SK-N-SH treated with all-trans-retinoic acid at 6 μM for 48 hours (cell line): ENCODE data around the gene TMEM14A.

Source experiments
- ATAC-seq: fragments of 200-7000 bp; cut with Tn5 transposase; 3 replicates; pipeline ENCODE4 v1.9.1; 2020; ENCODE audit warnings: mild to moderate bottlenecking, moderate library complexity
- ARNTL ChIP-seq: fragments of 450-650 bp; formaldehyde crosslinking; IDR thresholded peaks from 2 replicates; pipeline ENCODE4 v1.5.0; 2020; ENCODE audit warnings: low read depth, mild to moderate bottlenecking, moderate library complexity, borderline replicate concordance
- BACH2 ChIP-seq: fragments of 250-450 bp; sonication (Bioruptor Pico); IDR thresholded peaks from 2 replicates; pipeline ENCODE4 v1.9.0; 2021; ENCODE audit warnings: mild to moderate bottlenecking, borderline replicate concordance
- CSDC2 ChIP-seq: fragments of 250-450 bp; sonication (Bioruptor Pico); IDR thresholded peaks from 2 replicates; pipeline ENCODE4 v1.5.0; 2020; ENCODE audit warnings: mild to moderate bottlenecking, moderate library complexity
- ESRRG ChIP-seq: fragments of 250-450 bp; sonication (Bioruptor Pico); IDR thresholded peaks from 2 replicates; pipeline ENCODE4 v1.6.1; 2021; ENCODE audit warnings: mild to moderate bottlenecking
- GLIS3 ChIP-seq: fragments of 250-450 bp; sonication (Bioruptor Pico); IDR thresholded peaks from 2 replicates; pipeline ENCODE4 v1.5.0; 2020; ENCODE audit warnings: mild to moderate bottlenecking, moderate library complexity
- ISL1 ChIP-seq: fragments of 250-450 bp; sonication (Bioruptor Pico); IDR thresholded peaks from 2 replicates; pipeline ENCODE4 v2.1.2; 2022; ENCODE audit warnings: mild to moderate bottlenecking, moderate library complexity
- OSR1 ChIP-seq: fragments of 250-450 bp; sonication (Bioruptor Pico); IDR thresholded peaks from 2 replicates; pipeline ENCODE4 v1.8.0; 2022; ENCODE audit warnings: moderate library complexity, mild to moderate bottlenecking, inconsistent platforms
- PPARA ChIP-seq: fragments of 250-450 bp; sonication (Bioruptor Pico); IDR thresholded peaks from 2 replicates; pipeline ENCODE4 v1.5.0; 2020; ENCODE audit warnings: mild to moderate bottlenecking, borderline replicate concordance
- RARB ChIP-seq: fragments of 250-450 bp; sonication (Bioruptor Pico); IDR thresholded peaks from 2 replicates; pipeline ENCODE4 v1.8.0; 2021; ENCODE audit warnings: mild to moderate bottlenecking, moderate library complexity
- SNAI2 ChIP-seq: fragments of 250-450 bp; sonication (Bioruptor Pico); IDR thresholded peaks from 2 replicates; pipeline ENCODE4 v1.5.0; 2020; ENCODE audit warnings: mild to moderate bottlenecking, moderate library complexity
- TCF4 ChIP-seq: fragments of 250-450 bp; sonication (Bioruptor Pico); IDR thresholded peaks from 2 replicates; pipeline ENCODE4 v1.8.0; 2021; ENCODE audit warnings: mild to moderate bottlenecking, moderate library complexity, borderline replicate concordance
- TOX ChIP-seq: fragments of 250-450 bp; sonication (Bioruptor Pico); IDR thresholded peaks from 2 replicates; pipeline ENCODE4 v1.8.0; 2021; ENCODE audit warnings: mild to moderate bottlenecking, moderate library complexity, borderline replicate concordance
- ZC3H10 ChIP-seq: fragments of 250-450 bp; sonication (Bioruptor Pico); IDR thresholded peaks from 2 replicates; pipeline ENCODE4 v1.5.1; 2021; ENCODE audit warnings: mild to moderate bottlenecking, moderate library complexity
- ZFP3 ChIP-seq: fragments of 250-450 bp; sonication (Bioruptor Pico); IDR thresholded peaks from 2 replicates; pipeline ENCODE4 v1.5.0; 2020; ENCODE audit warnings: mild to moderate bottlenecking, moderate library complexity
- ZFP30 ChIP-seq: fragments of 450-650 bp; formaldehyde crosslinking; IDR thresholded peaks from 2 replicates; pipeline ENCODE4 v1.5.0; 2022; ENCODE audit warnings: mild to moderate bottlenecking, moderate library complexity
- ZNF565 ChIP-seq: fragments of 450-650 bp; formaldehyde crosslinking; conservative IDR thresholded peaks from 2 replicates; pipeline ENCODE4 v1.5.0; 2020; ENCODE audit warnings: low read depth, mild to moderate bottlenecking, moderate library complexity
- ZNF70 ChIP-seq: fragments of 450-650 bp; formaldehyde crosslinking; IDR thresholded peaks from 2 replicates; pipeline ENCODE4 v1.5.0; 2020; ENCODE audit warnings: mild to moderate bottlenecking, moderate library complexity
- ZNF8 ChIP-seq: fragments of 450-650 bp; formaldehyde crosslinking; IDR thresholded peaks from 2 replicates; pipeline ENCODE4 v1.5.0; 2020; ENCODE audit warnings: mild to moderate bottlenecking, moderate library complexity
- TF ChIP-seq, protein P1 (sequence below): fragments of 250-450 bp; sonication (Bioruptor Pico); IDR thresholded peaks from 2 replicates; pipeline ENCODE4 v1.5.1; 2020; ENCODE audit warnings: low read depth, mild to moderate bottlenecking, moderate library complexity
- TF ChIP-seq, protein P2 (sequence below): fragments of 250-450 bp; sonication (Bioruptor Pico); IDR thresholded peaks from 2 replicates; pipeline ENCODE4 v1.5.1; 2021; ENCODE audit warnings: mild to moderate bottlenecking, moderate library complexity
- TF ChIP-seq, protein P3 (sequence below): fragments of 250-450 bp; sonication (Bioruptor Pico); IDR thresholded peaks from 2 replicates; pipeline ENCODE4 v1.8.0; 2020; ENCODE audit warnings: mild to moderate bottlenecking, moderate library complexity, borderline replicate concordance
- TF ChIP-seq, protein P4 (sequence below): fragments of 250-450 bp; sonication (Bioruptor Pico); IDR thresholded peaks from 2 replicates; pipeline ENCODE4 v1.8.0; 2021; ENCODE audit warnings: low read depth, mild to moderate bottlenecking, moderate library complexity, borderline replicate concordance
- TF ChIP-seq, protein P5 (sequence below): fragments of 250-450 bp; sonication (Bioruptor Pico); IDR thresholded peaks from 2 replicates; pipeline ENCODE4 v1.5.0; 2020; ENCODE audit warnings: mild to moderate bottlenecking, moderate library complexity

The TMEM14A gene

DNA sequence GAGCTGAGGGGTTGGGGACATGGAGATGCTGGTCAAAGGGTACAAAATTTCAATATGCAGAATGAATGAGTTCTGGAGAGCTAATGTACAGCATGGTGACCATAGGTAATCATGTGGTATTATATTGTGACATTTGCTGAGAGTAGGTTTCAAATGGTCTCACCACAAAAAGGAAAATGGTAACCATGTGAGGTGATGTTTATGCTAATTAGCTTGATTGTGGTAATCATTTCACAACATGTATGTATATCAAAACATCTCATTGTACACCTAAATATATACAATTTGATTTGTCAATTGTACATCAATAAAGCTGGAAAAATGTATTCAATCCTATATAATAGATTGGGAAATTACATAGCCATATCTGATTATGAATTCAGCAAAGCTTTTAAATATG lies 29.5 kb upstream of the TMEM14A start:
- no peak for TF ChIP-seq PPARA
- TF ChIP-seq TOX: no peak
- no peak for TF ChIP-seq ARNTL (CRISPR knock-in tag)
- no peak for TF ChIP-seq SNAI2 (CRISPR knock-in tag)
- TF ChIP-seq ZFP3 (CRISPR knock-in tag): no peak
- ATAC-seq: no peak

DNA sequence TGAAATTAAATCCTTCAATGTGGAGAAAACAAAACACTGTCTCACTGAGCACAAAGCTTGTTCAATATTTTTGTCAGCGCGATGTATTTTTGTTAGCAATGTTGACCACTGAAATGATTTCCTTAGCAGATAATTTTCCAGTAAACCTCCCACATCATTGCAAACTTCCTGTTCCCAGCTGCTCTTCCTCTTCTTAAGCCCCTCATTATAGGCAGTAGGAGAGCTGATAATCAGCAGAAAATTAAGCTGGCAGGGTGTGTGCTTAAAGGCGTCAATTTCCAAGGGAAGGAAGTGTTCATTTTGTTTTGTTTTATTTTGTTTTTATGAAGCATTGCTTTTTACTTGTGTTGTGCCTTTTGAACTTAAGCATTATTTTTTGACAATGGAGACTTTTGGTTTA lies 29.1 kb upstream of the TMEM14A start:
- TF ChIP-seq ARNTL (CRISPR knock-in tag): no peak
- TF ChIP-seq ZFP3 (CRISPR knock-in tag): no peak
- no peak for TF ChIP-seq ZC3H10 (CRISPR knock-in tag)
- TF ChIP-seq CSDC2 (CRISPR knock-in tag): no peak
- no peak for TF ChIP-seq GLIS3 (CRISPR knock-in tag)
- TF ChIP-seq, protein P1, sequence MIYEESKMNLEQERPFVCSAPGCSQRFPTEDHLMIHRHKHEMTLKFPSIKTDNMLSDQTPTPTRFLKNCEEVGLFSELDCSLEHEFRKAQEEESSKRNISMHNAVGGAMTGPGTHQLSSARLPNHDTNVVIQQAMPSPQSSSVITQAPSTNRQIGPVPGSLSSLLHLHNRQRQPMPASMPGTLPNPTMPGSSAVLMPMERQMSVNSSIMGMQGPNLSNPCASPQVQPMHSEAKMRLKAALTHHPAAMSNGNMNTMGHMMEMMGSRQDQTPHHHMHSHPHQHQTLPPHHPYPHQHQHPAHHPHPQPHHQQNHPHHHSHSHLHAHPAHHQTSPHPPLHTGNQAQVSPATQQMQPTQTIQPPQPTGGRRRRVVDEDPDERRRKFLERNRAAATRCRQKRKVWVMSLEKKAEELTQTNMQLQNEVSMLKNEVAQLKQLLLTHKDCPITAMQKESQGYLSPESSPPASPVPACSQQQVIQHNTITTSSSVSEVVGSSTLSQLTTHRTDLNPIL (CRISPR knock-in tag): no peak
- TF ChIP-seq ISL1: no peak
- no peak for TF ChIP-seq PPARA
- TF ChIP-seq, protein P2, sequence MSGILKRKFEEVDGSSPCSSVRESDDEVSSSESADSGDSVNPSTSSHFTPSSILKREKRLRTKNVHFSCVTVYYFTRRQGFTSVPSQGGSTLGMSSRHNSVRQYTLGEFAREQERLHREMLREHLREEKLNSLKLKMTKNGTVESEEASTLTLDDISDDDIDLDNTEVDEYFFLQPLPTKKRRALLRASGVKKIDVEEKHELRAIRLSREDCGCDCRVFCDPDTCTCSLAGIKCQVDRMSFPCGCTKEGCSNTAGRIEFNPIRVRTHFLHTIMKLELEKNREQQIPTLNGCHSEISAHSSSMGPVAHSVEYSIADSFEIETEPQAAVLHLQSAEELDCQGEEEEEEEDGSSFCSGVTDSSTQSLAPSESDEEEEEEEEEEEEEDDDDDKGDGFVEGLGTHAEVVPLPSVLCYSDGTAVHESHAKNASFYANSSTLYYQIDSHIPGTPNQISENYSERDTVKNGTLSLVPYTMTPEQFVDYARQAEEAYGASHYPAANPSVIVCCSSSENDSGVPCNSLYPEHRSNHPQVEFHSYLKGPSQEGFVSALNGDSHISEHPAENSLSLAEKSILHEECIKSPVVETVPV: no peak
- TF ChIP-seq TOX: no peak
- TF ChIP-seq, protein P3, sequence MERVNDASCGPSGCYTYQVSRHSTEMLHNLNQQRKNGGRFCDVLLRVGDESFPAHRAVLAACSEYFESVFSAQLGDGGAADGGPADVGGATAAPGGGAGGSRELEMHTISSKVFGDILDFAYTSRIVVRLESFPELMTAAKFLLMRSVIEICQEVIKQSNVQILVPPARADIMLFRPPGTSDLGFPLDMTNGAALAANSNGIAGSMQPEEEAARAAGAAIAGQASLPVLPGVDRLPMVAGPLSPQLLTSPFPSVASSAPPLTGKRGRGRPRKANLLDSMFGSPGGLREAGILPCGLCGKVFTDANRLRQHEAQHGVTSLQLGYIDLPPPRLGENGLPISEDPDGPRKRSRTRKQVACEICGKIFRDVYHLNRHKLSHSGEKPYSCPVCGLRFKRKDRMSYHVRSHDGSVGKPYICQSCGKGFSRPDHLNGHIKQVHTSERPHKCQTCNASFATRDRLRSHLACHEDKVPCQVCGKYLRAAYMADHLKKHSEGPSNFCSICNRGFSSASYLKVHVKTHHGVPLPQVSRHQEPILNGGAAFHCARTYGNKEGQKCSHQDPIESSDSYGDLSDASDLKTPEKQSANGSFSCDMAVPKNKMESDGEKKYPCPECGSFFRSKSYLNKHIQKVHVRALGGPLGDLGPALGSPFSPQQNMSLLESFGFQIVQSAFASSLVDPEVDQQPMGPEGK (CRISPR knock-in tag): no peak
- TF ChIP-seq TCF4 (CRISPR knock-in tag): no peak
- TF ChIP-seq ESRRG: no peak
- TF ChIP-seq SNAI2 (CRISPR knock-in tag): no peak
- TF ChIP-seq ZNF8 (CRISPR knock-in tag): no peak
- TF ChIP-seq RARB (CRISPR knock-in tag): no peak
- no peak for TF ChIP-seq ZNF70 (CRISPR knock-in tag)
- no peak for TF ChIP-seq ZNF565 (CRISPR knock-in tag)
- TF ChIP-seq ZFP30 (CRISPR knock-in tag): no peak
- TF ChIP-seq, protein P4, sequence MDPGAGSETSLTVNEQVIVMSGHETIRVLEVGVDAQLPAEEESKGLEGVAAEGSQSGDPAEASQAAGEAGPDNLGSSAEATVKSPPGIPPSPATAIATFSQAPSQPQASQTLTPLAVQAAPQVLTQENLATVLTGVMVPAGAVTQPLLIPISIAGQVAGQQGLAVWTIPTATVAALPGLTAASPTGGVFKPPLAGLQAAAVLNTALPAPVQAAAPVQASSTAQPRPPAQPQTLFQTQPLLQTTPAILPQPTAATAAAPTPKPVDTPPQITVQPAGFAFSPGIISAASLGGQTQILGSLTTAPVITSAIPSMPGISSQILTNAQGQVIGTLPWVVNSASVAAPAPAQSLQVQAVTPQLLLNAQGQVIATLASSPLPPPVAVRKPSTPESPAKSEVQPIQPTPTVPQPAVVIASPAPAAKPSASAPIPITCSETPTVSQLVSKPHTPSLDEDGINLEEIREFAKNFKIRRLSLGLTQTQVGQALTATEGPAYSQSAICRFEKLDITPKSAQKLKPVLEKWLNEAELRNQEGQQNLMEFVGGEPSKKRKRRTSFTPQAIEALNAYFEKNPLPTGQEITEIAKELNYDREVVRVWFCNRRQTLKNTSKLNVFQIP (CRISPR knock-in tag): no peak
- ATAC-seq: no peak

DNA sequence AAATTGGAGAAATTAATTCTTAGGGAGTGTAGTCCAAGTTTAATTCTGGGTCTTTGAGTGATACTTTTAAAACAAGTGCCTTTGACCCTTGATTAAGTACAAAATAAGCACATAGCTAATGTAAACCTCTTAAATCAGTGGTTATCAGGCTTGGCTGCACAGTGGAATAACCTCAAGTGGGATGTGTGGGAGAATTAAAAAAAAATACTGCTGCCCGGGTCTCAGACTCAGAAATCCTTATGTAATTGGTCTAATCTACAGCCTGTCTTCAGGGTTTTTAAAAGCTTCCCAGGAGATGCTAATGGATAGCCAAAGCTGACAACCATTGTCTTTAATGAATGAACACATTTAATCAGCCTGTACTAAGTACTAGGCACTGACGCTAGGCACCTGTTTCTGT lies 28.5 kb upstream of the TMEM14A start:
- no peak for ATAC-seq
- no peak for TF ChIP-seq ARNTL (CRISPR knock-in tag)
- no peak for TF ChIP-seq ZFP30 (CRISPR knock-in tag)
- no peak for TF ChIP-seq PPARA
- TF ChIP-seq ZC3H10 (CRISPR knock-in tag): no peak
- TF ChIP-seq, protein P3 (CRISPR knock-in tag): no peak
- no peak for TF ChIP-seq TCF4 (CRISPR knock-in tag)
- TF ChIP-seq, protein P5, sequence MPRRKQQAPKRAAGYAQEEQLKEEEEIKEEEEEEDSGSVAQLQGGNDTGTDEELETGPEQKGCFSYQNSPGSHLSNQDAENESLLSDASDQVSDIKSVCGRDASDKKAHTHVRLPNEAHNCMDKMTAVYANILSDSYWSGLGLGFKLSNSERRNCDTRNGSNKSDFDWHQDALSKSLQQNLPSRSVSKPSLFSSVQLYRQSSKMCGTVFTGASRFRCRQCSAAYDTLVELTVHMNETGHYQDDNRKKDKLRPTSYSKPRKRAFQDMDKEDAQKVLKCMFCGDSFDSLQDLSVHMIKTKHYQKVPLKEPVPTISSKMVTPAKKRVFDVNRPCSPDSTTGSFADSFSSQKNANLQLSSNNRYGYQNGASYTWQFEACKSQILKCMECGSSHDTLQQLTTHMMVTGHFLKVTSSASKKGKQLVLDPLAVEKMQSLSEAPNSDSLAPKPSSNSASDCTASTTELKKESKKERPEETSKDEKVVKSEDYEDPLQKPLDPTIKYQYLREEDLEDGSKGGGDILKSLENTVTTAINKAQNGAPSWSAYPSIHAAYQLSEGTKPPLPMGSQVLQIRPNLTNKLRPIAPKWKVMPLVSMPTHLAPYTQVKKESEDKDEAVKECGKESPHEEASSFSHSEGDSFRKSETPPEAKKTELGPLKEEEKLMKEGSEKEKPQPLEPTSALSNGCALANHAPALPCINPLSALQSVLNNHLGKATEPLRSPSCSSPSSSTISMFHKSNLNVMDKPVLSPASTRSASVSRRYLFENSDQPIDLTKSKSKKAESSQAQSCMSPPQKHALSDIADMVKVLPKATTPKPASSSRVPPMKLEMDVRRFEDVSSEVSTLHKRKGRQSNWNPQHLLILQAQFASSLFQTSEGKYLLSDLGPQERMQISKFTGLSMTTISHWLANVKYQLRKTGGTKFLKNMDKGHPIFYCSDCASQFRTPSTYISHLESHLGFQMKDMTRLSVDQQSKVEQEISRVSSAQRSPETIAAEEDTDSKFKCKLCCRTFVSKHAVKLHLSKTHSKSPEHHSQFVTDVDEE (CRISPR knock-in tag): no peak
- TF ChIP-seq, protein P4 (CRISPR knock-in tag): no peak
- TF ChIP-seq GLIS3 (CRISPR knock-in tag): no peak
- no peak for TF ChIP-seq CSDC2 (CRISPR knock-in tag)
- no peak for TF ChIP-seq RARB (CRISPR knock-in tag)
- no peak for TF ChIP-seq OSR1
- TF ChIP-seq, protein P2: no peak
- no peak for TF ChIP-seq BACH2 (CRISPR knock-in tag)
- no peak for TF ChIP-seq SNAI2 (CRISPR knock-in tag)
- TF ChIP-seq TOX: no peak
